NCI-H2107 treated with DMSO at 0.1 percent for 48 hours (cell line): Measurements from ENCODE around the gene PRR36.

ENCODE experiments used
- DNase-seq: peaks from one replicate; lab custom pipeline; 2025; ENCODE audit not compliant: unreplicated experiment; lab: John Stamatoyannopoulos, UW

PRR36 gene

DNA sequence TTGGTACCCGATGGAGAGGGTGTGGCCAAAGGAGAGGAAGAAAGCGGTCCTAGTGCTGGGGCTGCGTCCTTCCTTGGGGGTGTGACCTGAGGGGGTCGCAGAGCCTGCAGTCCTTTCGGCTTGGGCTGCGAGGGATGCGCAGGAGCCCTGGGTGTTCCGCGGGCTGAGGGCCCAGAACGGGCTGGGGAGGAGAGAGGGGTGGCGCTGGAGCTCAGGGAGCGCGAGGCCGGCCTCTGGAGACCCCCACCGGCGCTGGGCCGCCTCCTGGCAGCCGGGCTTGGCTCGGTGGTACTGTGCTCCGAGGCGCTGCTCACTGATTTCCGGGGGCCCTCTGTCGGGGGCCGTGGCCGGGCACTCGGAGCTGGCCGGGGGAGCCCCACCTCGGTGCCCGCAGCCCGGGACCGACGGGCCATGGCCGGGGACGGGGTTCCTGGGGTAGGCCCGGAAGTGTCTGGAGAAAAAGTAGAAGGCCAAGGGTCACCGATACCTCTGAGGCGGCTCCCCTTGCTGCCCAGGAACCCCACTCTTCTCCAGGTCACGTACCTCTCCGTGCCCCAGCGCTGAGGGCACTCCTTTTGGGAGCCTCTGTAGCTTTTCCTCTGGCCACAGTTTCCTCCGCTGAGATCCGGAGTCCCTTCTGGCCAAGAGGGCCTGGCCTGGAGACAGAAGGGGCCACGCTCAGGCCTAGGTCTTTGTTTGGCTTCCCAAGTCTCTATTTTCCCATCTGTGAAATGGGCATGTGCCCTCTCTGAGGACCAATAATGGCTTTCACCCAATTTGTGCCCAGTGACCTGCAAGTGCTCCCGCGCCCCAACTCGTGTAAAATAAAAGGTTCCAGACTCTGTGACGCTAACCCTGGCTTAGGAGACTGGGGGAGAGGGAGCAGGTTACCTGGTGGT, 1.6 kb downstream of the PRR36 start:
- DNase-seq = no peak

- peak; percentile 58 for DNase-seq
Observed at GRCh38 chr19:7871437-7872305, 2.5 kb downstream of the PRR36 start.

GRCh38 chr19:7870571-7871436, 3.4 kb downstream of the PRR36 start:
- DNase-seq = no peak

DNA sequence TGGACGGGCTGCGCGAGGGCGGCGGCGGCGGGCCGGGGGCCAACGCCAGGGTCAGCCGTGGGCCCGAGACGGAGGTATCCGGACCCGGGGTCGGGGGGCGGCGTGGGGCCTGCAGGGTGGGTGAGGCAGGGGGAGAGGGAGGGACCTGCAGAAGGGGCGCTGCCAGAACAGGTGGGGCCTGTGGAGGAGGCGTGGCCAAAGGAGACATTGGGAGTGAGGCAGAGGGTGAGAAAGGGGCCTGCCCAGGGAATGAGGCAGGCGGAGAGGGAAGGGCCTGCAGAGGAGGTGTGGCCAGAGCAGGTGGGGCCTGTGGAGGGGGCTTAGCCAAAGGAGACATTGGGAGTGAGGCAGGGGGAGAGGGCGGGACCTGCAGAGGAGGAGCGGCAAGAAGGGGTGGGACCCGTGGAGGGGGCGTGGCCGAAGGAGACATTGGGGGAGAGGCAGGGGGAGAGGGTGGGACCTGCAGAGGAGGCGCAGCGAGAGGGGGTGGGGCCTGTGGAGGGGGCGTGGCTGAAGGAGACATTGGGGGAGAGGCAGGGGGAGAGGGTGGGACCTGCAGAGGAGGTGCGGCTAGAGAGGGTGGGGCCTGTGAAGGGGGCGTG, 4.2 kb downstream of the PRR36 start:
- no peak for DNase-seq

DNA sequence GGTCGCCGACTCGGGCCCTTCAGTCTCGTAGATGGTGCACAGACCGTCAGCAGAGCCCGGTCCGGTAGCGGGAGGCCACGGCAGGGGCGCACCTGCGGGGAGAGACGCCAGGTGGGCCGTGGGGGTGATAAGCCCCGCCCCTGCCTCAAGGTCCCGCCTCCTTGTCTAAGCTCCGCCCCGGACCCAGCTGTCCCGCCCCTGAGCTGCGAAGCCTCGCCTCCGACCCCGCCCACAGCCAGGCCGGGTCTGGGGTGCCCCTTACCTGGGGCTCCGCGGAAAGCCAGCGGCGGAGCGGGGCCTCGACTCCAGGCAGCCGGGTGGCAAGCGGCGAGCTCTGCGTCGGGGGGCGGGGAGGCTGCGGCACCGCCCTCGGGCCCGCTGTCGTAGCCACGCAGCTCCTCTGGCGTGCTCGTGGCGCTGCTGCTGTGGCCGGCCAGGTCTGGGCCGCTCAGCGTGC, 4.7 kb downstream of the PRR36 start:
- no peak for DNase-seq

- DNase-seq = no peak
Observed at GRCh38 chr19:7868671-7869452, 5.3 kb downstream of the PRR36 start.

GRCh38 chr19:7868326-7868670, 5.9 kb downstream of the PRR36 start:
- DNase-seq = no peak

GRCh38 chr19:7867092-7867844, 6.9 kb downstream of the PRR36 start:
- DNase-seq = no peak

- DNase-seq = no peak
Observed at GRCh38 chr19:7866399-7867091, 7.6 kb downstream of the PRR36 start.

DNA sequence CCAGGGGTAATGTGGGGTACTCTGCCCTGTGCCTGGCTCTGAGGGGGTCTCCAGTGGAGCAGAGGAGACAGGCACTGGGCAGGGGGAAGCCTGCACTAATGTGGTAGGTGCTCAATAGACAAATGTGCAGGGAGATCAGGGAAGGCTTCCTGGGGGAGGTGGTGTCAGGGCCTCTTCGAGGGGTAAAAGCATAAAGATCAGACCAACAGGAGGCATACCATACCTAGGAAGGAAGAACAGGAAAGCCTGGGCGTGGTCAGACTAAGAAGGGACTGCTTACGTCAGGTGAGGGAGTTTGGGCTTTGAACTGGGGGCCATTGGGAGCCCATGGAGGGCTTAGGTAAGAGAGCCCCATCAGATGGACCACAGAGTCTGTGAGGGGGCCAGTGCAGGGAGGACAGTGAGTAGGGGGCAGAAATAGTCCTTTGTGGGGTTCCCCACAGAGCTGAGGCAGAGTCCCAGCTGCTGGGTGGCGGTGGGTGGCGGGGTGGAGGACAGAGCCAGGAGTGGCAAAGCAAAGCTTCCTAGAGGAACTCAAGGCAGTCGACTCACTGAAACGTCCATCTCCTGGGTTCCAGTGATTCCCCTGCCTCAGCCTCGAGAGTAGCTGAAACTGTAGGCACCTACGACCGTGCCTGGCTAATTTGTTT, 8.8 kb downstream of the PRR36 start:
- DNase-seq = no peak

- DNase-seq = no peak
Observed at GRCh38 chr19:7864690-7865074, 9.5 kb downstream of the PRR36 start.

DNA sequence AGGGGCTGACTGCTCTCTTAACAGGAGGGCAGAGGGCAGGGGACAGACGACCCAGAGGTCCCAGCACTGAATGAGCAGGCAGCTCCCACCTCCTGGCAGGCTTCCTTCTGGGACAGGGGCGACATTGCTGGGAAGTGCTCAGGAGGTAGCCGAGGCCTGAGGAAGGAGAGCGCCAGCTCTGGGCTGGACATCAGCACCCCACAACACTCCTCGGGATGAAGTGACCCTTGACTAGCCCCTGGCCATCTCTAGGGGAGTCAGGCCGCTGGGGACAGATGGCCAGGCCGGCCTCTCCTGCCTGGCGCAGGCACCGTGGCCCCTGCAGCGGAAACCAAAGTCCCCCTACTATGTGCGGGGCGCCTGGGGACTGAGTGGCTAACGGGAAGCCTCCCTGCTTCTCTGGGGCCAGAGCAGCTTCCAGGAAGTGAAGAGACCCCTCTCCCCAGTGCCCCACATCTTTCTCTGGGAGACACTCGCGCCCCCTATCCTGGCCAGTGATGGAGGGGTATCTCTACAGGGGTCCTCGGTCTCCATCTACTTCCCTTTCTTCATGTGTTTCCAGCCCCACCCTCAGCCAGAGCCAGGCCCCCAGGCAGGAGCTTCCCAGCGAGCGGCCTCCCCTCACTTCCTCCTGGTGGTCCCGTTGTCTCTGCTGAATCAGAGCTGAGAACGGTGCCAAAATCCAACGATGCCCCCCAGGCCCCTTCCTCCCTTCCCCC, 10.1 kb downstream of the PRR36 start:
- no peak for DNase-seq

DNA sequence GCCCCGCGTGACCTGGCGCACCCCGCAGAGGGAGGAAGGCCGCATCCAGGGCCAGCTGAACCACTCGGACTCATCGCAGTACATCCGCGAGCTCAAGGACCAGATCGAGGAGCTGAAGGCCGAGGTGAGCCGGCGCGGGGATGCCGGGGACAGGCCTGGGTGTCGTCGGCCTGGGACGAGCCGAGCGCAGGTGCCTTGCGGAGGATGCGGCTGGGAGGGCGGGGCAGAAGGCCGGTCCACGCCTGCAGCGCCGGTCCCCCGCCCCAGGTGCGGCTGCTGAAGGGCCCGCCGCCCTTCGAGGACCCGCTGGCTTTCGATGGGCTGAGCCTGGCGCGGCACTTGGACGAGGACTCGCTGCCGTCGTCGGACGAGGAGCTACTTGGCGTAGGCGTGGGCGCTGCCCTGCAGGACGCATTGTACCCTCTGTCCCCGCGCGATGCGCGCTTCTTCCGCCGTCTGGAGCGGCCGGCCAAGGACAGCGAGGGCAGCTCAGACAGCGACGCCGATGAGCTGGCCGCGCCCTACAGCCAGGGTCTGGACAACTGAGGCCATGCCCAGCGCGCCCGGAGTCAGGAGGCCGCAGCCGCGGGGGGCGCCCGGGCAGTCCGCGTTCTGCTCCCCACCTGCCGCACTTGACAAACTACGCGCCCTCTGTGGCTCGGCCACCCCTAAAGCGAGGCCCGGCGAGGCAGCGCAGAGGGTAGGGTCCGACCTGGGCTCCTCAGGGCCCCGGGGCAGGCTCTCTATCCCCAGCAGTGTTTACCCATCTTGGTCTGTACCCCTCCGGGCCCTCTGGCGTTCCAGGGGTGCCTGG, 10.8 kb downstream of the PRR36 start:
- DNase-seq = no peak

DNA sequence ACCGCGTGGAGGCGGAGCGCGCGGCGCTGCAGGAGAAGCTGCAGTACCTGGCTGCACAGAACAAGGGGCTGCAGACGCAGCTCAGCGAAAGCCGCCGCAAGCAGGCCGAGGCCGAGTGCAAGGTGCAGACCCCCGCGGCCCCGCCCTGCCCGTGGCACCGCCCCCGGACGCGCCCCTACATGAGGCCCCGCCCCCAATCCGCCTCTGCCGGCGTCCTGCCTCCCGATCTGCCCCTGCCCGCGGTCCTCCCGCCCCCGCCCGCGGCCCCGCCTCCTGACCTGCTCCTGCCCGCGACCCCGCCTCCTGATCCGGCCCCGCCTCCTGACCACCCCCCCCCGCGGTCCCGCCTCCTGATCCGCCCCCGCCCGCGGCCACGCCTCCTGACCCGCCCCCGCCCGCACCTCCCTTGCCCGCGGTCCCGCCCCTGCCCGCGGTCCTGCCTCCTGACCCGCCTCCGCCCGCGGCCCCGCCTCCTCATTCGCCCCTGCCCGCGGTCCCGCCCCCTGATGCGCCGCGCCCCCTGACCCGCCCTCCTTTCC, 11.7 kb downstream of the PRR36 start:
- no peak for DNase-seq

DNA sequence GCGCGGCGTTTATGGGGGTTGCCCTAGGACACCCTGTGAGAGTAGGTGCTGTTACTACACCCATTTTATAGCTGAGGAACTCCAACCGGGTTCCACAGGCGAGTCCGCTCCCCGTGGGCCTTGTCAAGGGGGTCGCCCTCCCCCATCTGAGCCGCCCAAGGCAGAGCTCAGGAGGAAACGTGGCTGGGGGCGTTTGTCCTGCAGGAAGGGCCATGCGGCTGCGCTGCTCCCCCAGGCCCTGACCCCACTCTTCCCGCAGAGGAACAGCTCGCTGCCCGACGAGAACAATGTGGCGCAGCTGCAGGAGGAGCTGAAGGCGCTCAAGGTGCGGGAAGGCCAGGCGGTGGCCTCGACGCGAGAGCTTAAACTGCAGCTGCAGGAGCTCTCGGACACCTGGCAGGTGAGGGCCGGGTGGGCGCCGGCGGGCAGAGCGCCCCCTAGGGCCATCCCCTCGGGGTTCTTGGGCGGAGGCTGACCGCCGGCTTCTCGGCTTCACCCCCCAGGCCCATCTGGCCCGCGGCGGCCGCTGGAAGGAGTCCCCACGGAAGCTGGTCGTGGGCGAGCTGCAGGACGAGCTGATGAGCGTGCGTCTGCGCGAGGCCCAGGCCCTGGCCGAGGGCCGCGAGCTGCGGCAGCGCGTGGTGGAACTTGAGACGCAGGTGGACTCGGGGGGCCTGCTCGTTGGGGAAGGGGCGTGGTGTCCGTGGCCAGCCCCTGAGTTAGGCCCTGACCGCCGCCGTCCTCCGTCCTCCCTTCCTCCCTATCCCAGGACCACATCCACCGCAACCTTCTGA, 12.4 kb downstream of the PRR36 start:
- DNase-seq = no peak
